ENCODE data around the gene ARRB2. TPM values are rescaled to one million over a fixed set of nuclear protein-coding genes. Genes with fewer than 3 reads are reported as not detected.

Gene ARRB2
- total RNA-seq, 2 donors from 2014 or later, result 45.3 to 51.8 TPM

- peaks cover 13% of the 10 kb centered on the region for H3K27me3 ChIP-seq (ENCODE audit: control insufficient read depth, insufficient read depth, low read length, poor library complexity, severe bottlenecking)
- 53 to 56% methylated on average over 3 of the region's 3 CpGs for WGBS, 2 experiments (ENCODE audit: insufficient coverage in 1 of 2, insufficient read length in 1 of 2)
- no peak overlapping the region for H3K4me3 Mint-ChIP-seq
Observed at GRCh38 chr17:4750606-4751005, 40.2 kb downstream of the ARRB2 start.

GRCh38 chr17:4751932-4752331 lies 41.5 kb downstream of the ARRB2 start:
- Mint-ChIP-seq H3K9me3 (no peaks in the 10 kb centered on the region), H3K27me3 (ENCODE audit: insufficient read depth) (peaks cover 23% of the 10 kb centered on the region), H3K36me3 (ENCODE audit: low read depth) (no peaks in the 10 kb centered on the region), H3K4me3 (no peak overlapping the region), H3K27ac (no peak overlapping the region), H3K4me1 (no peaks in the 10 kb centered on the region)
- 87 to 91% methylated on average over 5 of the region's 5 CpGs for WGBS, 2 experiments (ENCODE audit: insufficient coverage in 1 of 2, insufficient read length in 1 of 2)
- no peak for DNase-seq
- H3K9ac ChIP-seq (ENCODE audit: extremely low read depth, low read length, poor library complexity, severe bottlenecking), result no peak overlapping the region
- no peaks in the 10 kb centered on the region for H3K9me3 ChIP-seq (ENCODE audit: control insufficient read depth, low read length)
- TF ChIP-seq, protein P1, sequence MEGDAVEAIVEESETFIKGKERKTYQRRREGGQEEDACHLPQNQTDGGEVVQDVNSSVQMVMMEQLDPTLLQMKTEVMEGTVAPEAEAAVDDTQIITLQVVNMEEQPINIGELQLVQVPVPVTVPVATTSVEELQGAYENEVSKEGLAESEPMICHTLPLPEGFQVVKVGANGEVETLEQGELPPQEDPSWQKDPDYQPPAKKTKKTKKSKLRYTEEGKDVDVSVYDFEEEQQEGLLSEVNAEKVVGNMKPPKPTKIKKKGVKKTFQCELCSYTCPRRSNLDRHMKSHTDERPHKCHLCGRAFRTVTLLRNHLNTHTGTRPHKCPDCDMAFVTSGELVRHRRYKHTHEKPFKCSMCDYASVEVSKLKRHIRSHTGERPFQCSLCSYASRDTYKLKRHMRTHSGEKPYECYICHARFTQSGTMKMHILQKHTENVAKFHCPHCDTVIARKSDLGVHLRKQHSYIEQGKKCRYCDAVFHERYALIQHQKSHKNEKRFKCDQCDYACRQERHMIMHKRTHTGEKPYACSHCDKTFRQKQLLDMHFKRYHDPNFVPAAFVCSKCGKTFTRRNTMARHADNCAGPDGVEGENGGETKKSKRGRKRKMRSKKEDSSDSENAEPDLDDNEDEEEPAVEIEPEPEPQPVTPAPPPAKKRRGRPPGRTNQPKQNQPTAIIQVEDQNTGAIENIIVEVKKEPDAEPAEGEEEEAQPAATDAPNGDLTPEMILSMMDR (conservative IDR thresholded peaks at IDR 0.05), result no peak
- H3K4me1 ChIP-seq (ENCODE audit: control insufficient read depth, insufficient read depth, low read length), result no peaks in the 10 kb centered on the region
- H3K27ac ChIP-seq (ENCODE audit: low read depth, low read length), result no peak overlapping the region
- H3K27me3 ChIP-seq (ENCODE audit: control insufficient read depth, insufficient read depth, low read length, poor library complexity, severe bottlenecking), result peaks cover 4% of the 10 kb centered on the region
- H3K36me3 ChIP-seq (ENCODE audit: control insufficient read depth, insufficient read depth, low read length), result no peaks in the 10 kb centered on the region
- H3K4me3 ChIP-seq (ENCODE audit: low read length), result no peak overlapping the region

More at GRCh38 chr17:4750606-4751005, 40.2 kb downstream of the ARRB2 start:
- DNase-seq, result no peak
- Histone ChIP-seq H3K27ac (ENCODE audit: low read depth, low read length) (no peak overlapping the region), H3K9ac (ENCODE audit: extremely low read depth, low read length, poor library complexity, severe bottlenecking) (no peak overlapping the region), H3K9me3 (ENCODE audit: control insufficient read depth, low read length) (no peaks in the 10 kb centered on the region), H3K4me1 (ENCODE audit: control insufficient read depth, insufficient read depth, low read length) (no peaks in the 10 kb centered on the region), H3K36me3 (ENCODE audit: control insufficient read depth, insufficient read depth, low read length) (no peaks in the 10 kb centered on the region), H3K4me3 (ENCODE audit: low read length) (no peak overlapping the region)
- no peaks in the 10 kb centered on the region for H3K9me3 Mint-ChIP-seq
- TF ChIP-seq, protein P1 (conservative IDR thresholded peaks at IDR 0.05), result no peak
- no peaks in the 10 kb centered on the region for H3K4me1 Mint-ChIP-seq
- H3K36me3 Mint-ChIP-seq (ENCODE audit: low read depth), result no peaks in the 10 kb centered on the region
- H3K27ac Mint-ChIP-seq, result no peak overlapping the region
- H3K27me3 Mint-ChIP-seq (ENCODE audit: insufficient read depth), result peaks cover 25% of the 10 kb centered on the region

DNA sequence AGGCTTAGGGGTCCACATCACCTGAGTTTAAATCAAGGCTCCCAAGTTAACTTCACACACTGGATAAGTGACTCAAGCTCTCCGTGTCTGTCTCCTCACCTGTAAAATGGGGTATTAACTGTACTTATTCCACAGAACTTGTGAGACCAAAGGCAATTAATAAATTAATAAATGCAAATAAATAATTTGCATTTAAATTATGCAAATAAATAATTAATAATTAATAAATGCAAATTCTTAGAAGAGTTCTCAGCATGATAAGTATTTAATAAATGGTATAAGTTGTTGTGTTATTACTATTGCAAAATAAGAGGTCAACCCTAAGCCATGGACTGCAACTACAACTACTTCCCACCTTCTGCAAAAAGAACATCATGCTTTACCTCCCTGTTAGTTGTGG lies 43.0 kb downstream of the ARRB2 start:
- no peak overlapping the region for H3K4me3 Mint-ChIP-seq
- H3K36me3 Mint-ChIP-seq (ENCODE audit: low read depth), result no peaks in the 10 kb centered on the region
- H3K9ac ChIP-seq (ENCODE audit: extremely low read depth, low read length, poor library complexity, severe bottlenecking), result no peak overlapping the region
- H3K4me1 ChIP-seq (ENCODE audit: control insufficient read depth, insufficient read depth, low read length), result no peaks in the 10 kb centered on the region
- DNase-seq, result no peak
- no peaks in the 10 kb centered on the region for H3K9me3 ChIP-seq (ENCODE audit: control insufficient read depth, low read length)
- H3K4me3 ChIP-seq (ENCODE audit: low read length), result no peak overlapping the region
- no peaks in the 10 kb centered on the region for H3K36me3 ChIP-seq (ENCODE audit: control insufficient read depth, insufficient read depth, low read length)
- 100% methylated on average over 1 of the region's 1 CpG; no CpG with 5 or more reads in 1 of the 2 experiments for WGBS, 2 experiments (ENCODE audit: insufficient coverage in 1 of 2, insufficient read length in 1 of 2)
- H3K27me3 ChIP-seq (ENCODE audit: control insufficient read depth, insufficient read depth, low read length, poor library complexity, severe bottlenecking), result peaks cover 4% of the 10 kb centered on the region
- TF ChIP-seq, protein P1 (conservative IDR thresholded peaks at IDR 0.05), result no peak
- no peaks in the 10 kb centered on the region for H3K9me3 Mint-ChIP-seq
- H3K27ac Mint-ChIP-seq, result no peak overlapping the region
- H3K27me3 Mint-ChIP-seq (ENCODE audit: insufficient read depth), result peaks cover 19% of the 10 kb centered on the region
- H3K4me1 Mint-ChIP-seq, result no peaks in the 10 kb centered on the region
- H3K27ac ChIP-seq (ENCODE audit: low read depth, low read length), result no peak overlapping the region
